Stimulated activated CD4-positive, alpha-beta T cell treated with anti-CD3 and anti-CD28 coated beads, Interleukin-15, amount 100 ng/mL, for 48 hours (primary cell): ENCODE results near the gene ARHGEF11.
"Not testable (repeated sequence)": the region's sequence is repeated elsewhere in the genome, so short reads cannot be mapped to it uniquely, and the experiment has no call there.

ENCODE experiments used
- DNase-seq, 2 donors: peaks; one replicate each; pipeline ENCODE4 v3.0.0-alpha.2; 2020; ENCODE audit warnings: low read depth in 2 of 2

The ARHGEF11 gene

DNA sequence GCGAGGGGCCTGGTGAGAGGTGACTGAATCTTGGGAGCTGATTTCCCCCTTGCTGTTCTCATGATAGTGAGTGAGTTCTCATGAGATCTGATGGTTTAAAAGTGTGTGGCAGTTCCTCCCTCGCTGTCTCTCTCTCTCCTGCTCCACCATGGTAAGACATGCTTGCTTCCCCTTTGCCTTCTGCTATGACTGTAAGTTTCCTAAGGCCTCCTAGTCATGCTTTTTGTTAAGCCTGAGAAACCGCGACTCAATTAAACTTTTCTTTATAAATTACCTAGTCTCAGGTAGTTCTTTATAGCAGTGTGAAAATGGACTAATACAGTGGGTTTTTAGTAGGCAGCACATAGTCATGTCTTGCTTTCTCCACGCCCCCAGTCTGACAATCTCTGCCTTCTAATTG, 10.2 kb upstream of the ARHGEF11 start:
- DNase-seq, result not testable (repeated sequence)

GRCh38 chr1:157050836-157051235, 5.3 kb upstream of the ARHGEF11 start:
- DNase-seq, result no peak

DNA sequence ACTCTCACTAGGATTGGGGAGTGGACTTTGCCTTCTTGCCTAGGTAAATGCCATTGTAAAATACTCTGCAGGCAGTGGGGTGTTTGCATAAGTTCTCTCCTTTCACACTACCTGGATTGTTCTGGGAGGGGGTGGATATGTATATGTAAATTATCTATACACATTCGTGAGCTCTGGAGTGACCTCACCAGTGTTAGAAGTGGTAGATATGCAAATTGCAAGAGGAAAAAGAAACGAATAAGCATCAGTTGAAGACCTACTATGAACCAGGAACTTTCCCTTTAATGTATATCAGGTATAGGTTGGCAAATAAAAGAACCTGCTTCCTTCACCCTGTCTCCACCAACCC, 1.5 kb upstream of the ARHGEF11 start:
- no peak for DNase-seq

DNA sequence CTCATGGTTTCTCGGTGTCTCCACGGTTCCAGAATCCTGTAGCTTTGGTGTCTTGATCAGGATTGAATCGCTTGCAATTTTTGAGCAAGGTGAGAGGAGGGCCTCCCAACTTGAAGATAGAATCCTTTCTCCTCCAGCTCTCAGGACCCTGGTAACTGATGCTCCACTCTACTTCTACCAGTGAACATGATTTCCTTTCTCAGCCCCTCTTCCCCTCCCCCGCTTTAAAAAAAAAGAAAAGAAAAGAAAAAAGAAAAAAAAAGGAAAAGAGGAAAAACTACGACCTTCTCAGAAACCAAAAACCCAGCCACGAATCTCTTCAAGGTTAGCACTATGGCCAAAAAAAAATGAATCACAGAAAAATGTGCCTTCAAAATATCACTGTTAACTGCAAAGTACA, 1.2 kb downstream of the ARHGEF11 start:
- DNase-seq, result no peak

DNA sequence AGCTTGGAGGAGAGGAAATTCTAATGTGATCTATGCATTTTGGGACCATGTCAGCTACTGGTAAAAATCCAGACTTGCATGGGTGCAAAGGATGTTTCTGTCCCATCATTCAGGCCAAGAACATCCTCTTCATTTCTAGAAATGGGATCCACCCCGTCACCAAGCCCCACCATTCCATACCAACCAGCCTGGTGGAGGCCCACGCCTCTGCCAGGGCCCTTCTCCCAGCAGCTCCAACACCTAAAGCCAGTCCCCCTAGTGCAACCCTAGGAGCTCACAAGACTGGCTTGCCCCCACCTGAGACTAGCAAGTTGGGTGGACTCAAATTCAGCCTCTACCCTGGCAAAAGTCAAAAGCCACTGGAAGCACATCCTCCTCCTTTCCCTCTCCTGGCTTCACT, 1.9 kb downstream of the ARHGEF11 start:
- no peak for DNase-seq

DNA sequence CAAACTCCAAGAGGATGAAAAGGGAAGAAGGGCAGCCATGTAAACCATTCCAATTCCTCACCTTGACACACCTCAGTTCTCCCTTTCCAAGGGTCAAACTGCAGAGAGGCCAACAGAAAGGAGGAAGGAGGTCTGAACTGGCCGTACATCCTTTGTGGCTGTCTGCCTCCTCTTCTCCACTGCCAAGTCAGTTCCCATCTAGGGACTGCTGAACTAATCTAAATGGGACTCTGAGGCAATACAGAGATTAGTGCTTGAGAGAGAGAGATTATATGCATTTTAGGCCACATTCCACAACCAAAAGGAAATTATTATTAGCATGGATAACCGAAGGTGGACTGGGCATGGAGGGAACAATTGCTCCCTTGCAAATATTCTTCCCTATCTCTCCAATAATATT, 2.7 kb downstream of the ARHGEF11 start:
- no peak for DNase-seq

DNA sequence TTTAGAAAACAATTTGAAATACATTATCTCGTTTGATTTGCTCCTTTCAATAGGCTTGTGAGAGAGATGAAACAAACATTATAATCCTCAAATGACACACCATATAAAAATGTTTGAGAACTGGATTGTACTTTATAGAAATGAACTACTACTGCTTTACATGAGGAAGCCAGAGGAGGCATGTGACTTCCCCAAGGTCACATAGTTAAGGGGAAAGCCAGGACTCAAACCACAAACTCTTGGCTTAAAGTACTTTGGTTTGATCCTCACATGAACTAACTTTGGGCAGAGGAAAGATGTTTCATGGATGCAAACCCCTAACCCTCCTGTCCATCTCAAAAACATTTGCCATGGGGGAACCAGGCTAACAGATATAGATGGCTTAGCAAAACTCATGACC, 4.7 kb downstream of the ARHGEF11 start:
- no peak for DNase-seq

GRCh38 chr1:157035121-157035520, 10.4 kb downstream of the ARHGEF11 start:
- no peak for DNase-seq

DNA sequence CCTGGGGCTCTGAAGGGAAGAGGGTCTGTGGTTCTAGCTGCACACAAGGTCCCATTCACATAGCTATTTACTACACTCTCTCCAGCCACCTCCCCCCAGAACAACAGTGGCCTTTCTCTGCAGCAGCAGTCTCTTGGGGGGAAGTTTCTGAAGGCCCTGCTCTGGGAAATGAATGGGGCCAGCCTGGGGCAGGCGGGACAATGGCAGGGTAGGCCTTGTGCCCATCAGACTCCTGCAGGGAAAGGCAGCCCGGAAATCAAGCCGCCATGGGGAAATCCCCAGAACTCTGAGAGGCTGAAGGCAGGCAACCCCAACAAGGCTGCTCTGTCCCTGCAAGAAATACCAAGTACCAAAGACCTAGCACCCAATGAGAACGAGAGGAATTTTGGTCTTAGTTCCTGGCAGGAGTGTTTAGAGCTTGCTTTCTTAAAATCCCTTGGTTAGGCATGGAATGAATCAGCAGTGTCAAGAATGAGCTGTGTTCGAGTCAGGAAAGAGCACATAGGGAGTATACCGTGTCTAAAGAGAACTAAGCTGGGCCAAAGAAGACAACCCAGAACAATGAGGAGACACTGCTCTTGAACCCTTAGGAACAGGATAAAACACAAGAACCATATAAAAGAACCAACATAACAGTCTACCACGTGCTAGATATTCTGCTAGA, 11.3 kb downstream of the ARHGEF11 start:
- no peak for DNase-seq

DNA sequence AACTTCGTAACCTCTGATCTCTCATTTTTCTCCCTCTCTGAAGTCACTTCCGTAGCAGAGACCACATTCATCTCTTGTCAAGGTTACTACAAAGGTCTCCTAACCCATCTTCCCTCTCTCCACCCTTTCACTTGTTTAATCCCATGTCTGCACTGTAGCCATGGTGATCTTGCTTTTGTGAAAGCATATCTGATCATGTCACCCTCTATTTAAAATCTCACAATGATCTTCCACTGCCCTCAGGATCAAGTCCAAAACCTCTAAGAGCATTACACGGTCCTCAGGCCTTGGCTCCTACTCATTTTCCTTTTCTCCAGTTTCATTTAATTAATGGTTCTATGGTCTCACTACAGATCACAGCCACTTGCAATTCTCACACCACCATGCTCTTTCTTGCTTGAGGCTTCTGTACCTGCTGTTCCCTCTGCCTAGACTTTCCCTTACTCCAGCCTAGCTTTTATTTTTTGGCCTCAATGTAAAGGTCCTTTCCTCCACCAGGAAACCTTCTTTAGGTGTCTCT, 12.1 kb downstream of the ARHGEF11 start:
- no peak for DNase-seq

- DNase-seq, result no peak
Measured at GRCh38 chr1:157032303-157032702, 13.2 kb downstream of the ARHGEF11 start.

DNA sequence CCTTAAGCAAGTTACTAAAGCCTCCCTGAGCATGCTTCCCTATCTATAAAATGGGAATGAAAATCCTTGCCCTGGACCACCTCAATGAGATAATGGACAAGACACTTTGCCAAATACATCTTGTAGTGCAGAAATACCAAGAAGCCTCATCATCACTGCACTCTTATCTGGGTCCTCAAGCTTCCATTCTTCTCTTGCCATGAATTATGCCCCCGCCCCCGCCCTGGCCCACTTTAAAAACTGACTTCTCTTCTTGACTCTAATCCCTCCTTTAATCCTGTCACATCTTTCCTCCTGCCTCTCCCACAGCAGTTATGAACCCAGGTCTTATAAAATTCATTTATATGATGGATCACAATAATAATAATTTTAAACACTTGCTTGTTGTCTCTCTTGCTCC, 14.8 kb downstream of the ARHGEF11 start:
- DNase-seq, result no peak

DNA sequence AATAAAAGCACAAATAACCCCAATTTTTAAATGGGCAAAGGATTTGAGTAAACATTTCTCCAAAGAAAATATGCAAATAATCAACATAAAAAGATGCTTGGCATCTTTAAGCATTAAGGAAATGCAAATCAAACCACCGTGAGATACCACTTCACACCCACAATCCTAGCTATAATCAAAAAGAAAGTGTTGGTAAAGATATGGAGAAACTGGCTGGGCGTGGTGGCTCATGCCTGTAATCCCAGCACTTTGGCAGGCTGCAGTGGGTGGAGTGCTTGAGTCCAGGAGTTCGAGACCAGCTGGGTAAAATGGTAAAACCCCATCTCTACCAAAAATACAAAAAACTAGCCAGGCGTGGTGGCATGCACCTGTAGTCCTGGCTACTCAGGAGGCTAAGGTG, 16.9 kb downstream of the ARHGEF11 start:
- no peak for DNase-seq

GRCh38 chr1:157025856-157026255, 19.7 kb downstream of the ARHGEF11 start:
- DNase-seq, result no peak

DNA sequence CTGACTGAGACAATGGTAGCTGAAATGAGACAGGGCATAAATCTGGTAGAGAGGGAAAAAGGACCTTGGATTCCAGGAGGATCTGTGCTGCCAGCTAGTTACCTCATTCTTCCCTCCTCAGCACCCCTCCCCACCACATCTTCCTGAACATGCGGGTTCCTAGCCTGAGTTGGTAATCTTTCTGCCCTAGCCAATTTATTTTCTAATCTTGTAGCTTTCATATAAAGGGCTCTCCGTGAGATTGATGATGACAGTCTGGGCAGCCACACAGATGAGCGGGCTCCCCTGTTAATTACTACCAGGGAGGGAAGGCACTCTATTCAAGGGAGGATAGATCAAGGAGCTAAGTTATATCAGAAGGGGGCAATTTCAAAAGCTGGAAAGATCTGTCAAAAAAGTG, 20.2 kb downstream of the ARHGEF11 start:
- DNase-seq, result no peak

GRCh38 chr1:157021688-157022087, 23.9 kb downstream of the ARHGEF11 start:
- DNase-seq, result no peak

DNA sequence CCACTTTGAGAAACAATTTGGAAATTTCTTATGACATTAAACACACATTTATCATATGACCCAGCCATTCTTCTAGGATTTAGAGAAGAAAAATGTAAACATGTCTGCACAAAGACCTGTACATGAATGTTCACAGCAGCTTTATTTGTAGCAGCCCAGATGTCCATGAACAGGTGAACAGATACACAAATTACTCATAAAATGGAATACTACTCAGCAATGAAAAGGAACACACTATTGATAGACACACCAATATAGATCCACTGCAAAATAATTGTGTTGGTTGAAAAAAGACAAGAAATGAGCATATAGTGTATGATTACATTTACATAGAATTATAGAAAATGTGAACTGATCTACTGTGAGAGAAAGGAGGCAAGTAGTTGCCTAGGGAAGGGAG, 26.1 kb downstream of the ARHGEF11 start:
- no peak for DNase-seq

DNA sequence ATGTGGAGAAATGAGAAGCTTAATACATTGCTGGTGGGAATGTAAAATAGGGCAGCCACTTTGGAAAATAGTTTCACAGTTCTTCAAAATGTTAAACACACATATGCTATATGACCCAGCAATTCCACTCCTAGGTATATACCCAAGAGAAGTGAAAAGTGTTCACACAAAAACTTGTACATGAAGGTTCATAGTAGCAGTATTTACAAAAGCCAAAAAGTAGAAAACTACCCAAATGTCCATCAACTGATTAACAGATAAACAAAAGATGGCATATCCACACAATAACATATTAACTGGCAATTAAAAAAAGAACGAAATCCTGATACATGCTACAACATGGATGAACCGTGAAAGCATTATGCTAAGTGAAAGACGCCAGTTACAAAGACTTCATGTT, 33.7 kb downstream of the ARHGEF11 start:
- no peak for DNase-seq

GRCh38 chr1:157008502-157008901, 37.0 kb downstream of the ARHGEF11 start:
- no peak for DNase-seq

DNA sequence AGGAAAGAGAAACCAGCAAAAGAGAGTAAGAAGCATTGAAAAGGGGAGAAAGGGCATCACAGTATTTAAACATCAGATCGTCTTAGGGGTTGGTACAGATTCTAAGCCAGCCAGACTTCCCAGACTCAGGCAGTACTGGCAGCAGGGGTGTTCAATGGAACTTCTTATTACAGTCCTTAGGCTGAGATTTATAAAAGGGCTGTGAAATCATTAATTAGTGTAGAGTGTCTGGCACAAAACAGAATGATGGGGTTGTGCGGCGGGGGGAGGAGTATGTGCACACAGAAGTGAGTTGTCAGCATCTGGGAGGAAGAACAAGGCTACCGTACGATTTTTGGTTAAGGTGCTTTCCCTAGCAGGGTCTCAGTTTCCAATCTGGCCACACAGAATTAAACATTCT, 38.2 kb downstream of the ARHGEF11 start:
- no peak for DNase-seq

- DNase-seq, result no peak
Measured at GRCh38 chr1:157006676-157007075, 38.9 kb downstream of the ARHGEF11 start.

DNA sequence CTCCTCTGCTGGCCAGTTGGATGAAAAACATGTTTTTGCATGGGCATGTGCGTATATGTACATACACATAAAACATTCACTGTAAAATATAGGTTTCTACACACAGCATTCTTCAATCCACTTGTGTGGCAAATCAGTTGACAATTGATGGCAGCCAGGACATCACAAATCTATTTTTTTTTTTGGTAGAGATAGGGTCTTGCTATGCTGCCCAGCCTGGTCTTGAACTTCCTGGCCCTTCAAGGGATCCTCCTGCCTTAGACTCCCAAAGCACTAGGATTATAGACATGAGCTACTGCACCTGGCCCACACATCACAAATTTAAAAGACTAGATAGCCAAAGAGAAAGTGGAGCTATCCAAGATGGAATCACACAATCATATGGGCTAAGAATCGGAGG, 39.6 kb downstream of the ARHGEF11 start:
- no peak for DNase-seq

DNA sequence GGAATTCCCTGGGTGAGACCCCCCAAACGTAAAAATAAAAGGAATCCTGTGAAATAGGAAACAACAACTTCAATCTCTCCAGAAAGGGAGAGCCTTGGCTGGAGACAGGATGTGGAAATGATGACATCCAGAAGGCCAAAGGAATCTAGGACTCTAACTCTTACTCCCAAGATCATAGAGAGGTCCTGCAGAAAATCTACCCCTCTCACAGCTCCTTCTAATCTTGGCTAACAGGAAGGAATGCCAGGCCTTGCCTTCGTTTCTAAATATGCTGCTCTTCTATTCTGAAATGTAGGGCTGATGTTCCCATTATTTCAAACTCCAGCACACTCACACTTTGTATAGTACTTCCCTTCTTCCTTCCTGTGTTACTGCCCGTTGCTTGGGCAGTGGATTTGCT, 40.7 kb downstream of the ARHGEF11 start:
- no peak for DNase-seq

GRCh38 chr1:157004327-157004726, 41.2 kb downstream of the ARHGEF11 start:
- DNase-seq, result no peak
